Stimulated activated CD4-positive, alpha-beta T cell treated with anti-CD3 and anti-CD28 coated beads, Interleukin-2, amount 100 ng/mL, for 24 hours (primary cell): ENCODE results near the gene PACSIN1.
"Not testable (repeated sequence)": the region's sequence is repeated elsewhere in the genome, so short reads cannot be mapped to it uniquely, and the experiment has no call there.

Source experiments
- DNase-seq, 2 donors: peaks; one replicate each; pipeline ENCODE4 v3.0.0-alpha.2; 2020

Gene PACSIN1

DNA sequence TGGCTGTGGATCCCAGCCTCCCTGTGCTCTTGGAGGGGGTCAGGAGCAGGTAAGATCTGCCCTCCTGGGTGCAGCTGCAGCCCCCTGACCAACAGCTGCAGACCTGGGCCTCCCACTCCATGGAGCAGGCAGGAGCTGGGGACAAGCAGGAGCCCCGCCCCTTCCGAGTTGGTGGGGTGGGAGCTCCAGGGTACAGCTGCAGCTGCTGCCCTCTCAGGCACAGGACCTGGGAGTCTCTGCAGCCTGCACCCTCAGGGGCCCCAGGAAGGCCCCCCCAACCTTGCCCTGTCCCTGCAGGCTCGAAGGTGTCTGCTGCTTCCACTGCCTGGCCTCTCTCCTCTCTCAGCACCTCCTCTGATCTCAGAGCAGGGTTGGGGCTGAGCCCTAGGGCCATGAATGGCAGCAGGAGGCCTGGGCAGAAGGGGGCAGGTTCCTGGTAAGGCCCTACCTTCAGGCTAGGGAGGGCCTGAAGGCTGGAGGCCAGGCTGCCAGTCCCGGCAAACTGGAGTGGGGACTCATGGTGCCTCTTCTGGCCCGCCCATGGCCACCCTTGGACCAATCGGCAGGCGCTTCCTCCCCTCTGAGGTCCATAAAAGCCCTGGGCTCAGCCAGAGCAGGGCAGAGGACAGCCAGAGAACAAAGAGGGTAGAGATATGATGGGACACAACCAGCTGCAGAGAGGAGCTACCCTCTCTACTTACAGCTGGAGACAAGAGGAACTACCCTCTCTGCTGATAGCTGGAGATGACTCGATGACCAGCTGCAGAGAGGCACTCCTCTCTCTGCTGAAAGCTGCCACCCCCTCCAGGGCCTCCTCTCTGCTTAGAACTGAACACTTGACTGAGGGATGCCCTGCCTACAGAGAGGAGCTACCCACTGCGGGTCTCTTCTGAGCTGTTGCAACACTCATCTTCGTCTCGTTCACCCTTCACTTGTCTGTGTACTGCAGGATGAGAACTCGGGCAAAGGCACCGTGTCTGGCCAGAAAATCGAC is 7.8 kb upstream of the PACSIN1 start:
- no peak for DNase-seq

DNA sequence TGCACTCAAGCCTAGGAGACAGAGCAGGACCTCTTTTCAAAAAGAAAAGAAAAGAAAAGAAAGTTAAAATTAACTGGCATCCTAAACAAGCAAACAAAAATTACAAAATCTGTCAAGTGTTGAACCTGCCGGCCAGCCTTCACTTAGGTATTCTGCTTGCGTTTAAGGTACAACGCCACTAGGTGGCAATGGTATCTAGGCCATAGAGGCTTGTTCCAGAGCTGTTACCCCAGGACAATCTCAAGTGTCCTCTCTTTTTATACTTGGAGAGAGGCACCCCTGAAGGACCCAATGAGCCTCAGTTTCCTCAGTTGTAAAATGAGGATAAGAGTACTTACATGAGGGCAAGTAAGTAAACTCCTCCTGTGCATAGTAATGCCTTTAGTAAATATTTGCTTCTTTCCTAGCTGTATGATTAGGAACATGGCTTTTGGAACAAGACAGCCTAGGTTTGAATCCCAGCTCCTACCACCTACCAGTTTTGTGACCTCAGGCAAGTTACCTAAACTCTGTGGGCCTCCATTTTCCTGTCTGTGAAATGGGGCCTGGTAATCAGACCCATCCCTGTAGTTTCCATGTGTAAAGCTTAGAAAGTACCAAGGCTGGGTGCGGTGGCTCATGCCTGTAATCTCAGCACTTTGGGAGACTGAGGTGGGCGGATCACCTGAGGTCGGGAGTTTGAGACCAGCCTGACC is 5.8 kb upstream of the PACSIN1 start:
- DNase-seq, result peak; percentile 41 to 57

GRCh38 chr6:34460796-34461507 is 4.9 kb upstream of the PACSIN1 start:
- DNase-seq, result no peak

DNA sequence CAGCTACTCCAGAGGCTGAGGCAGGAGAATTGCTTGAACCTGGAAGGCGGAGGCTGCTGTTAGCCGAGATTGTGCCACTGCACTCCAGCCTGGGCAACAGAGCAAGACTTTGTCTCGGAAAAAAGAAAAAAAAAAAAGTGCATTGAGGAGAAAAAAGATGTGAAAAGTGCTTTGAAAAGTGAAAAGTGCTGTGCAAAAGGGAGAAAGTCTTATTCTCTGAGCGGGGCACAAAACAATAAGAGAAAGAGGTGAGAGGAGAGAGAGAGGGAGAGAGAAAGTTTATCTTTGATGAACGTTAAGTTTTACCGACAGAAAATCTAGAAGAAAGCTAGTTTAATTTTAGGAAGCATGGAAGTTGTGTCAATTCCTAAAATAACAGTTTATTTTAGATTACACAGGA is 3.9 kb upstream of the PACSIN1 start:
- no peak for DNase-seq

DNA sequence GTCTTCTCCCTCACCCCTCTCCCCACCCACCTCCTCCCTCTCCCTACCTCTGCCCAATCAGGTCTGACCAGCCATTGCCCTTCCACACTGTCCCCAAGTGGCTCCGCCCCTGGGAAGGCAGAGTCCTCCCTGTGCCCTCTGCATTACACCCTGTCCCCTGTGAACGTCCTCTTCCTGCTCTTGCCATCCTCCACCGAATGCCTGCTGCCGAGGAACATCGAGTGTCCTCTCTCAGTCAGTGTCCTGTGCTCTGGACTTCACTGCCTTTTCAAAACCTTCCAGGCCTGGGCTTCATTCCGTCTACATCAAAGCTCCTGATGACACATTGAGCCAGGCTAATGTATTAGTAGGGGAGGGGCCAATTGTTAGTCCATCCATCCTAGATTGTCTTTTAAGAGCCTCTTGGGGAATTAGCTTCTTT is 3.3 kb upstream of the PACSIN1 start:
- DNase-seq, result no peak

GRCh38 chr6:34463299-34463698 is 2.6 kb upstream of the PACSIN1 start:
- DNase-seq, result no peak

DNA sequence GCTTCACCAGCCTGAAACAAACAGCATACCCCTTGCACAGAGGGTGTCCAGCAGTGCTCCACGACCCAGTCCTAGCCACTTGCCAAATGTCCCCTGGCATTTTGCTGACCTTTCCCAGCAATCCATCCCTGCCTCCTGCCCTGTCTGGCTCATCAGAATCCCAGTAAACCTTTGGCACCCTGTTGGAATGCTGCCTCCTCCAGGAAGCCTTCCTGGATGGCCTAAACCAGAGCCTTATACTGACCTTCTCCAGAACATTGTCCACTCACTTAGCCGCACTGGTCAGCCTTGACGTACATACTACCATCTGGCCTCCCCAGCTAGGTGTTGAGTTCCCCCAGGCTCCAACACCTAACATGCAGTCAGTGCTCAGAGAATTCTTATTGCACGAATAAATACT is 2.0 kb upstream of the PACSIN1 start:
- no peak for DNase-seq

- DNase-seq, result no peak
Observed at GRCh38 chr6:34466242-34467185, 638 bp downstream of the PACSIN1 start.

GRCh38 chr6:34468378-34468892 is 2.6 kb downstream of the PACSIN1 start:
- no peak for DNase-seq

DNA sequence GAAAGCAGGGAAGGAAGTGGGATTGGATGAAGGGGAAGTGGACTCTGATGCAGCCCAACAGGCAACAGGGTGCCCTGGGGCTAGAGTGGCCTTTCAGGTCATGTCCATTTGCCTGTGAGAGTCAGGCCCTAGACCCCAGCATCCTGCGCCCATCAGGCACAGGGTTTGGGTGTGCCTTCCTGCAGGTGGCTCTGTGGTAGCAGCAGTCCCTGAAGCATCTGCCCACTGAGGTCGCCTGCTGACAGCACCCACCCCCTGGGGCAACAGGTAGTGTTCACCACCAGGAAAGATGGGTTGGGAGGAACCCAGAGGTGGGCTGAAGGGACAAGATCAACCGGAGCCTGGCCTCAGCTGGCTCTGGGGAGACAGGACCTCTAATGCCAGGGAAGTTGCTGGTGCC is 3.6 kb downstream of the PACSIN1 start:
- no peak for DNase-seq

GRCh38 chr6:34472425-34472824 is 6.5 kb downstream of the PACSIN1 start:
- no peak for DNase-seq

- DNase-seq, result no peak
Observed at GRCh38 chr6:34473967-34474366, 8.1 kb downstream of the PACSIN1 start.

GRCh38 chr6:34474754-34475153 is 8.9 kb downstream of the PACSIN1 start:
- no peak for DNase-seq

- no peak for DNase-seq
Observed at GRCh38 chr6:34475238-34475682, 9.4 kb downstream of the PACSIN1 start.

- no peak for DNase-seq
Observed at GRCh38 chr6:34475767-34476328, 10.0 kb downstream of the PACSIN1 start.

DNA sequence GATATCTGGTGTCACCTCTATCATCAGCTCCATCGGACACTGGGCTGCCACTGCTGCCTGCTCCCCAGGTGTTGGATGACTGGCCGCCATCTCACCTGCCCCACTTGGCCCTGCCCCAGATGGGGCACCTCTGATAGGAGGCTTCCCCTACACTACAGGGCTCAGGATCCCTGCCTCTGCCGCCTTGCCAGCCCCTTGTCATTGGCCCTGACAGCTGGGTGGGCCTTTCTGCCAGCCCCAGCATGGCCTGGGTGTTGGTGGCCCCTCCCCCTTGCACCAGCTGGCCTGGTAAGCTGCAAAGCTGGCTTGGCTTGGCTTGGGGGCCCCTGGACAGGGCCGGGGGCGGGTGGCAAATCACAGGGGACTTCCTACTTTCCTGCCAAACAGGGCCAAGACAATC is 10.6 kb downstream of the PACSIN1 start:
- DNase-seq, result no peak

- no peak for DNase-seq
Observed at GRCh38 chr6:34476921-34477320, 11.0 kb downstream of the PACSIN1 start.

DNA sequence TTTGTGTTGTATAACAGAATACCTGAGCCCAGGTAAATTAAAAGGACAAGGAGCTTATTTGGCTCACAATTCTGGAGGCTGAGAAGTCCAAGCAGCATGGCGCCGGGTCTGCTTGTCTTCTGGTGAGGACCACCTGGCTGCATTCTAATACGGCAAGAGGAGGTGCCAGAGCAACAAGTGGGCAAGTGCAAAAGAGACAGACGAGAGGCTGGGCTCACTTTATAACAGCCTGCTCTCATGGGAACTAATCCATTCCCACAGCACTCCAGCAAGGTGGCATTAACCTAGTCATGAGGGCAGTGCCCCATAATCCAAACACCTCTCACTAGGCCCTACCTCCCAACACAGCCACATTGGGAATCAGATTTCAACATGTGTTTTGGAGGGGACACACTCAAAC is 12.9 kb downstream of the PACSIN1 start:
- DNase-seq, result no peak

DNA sequence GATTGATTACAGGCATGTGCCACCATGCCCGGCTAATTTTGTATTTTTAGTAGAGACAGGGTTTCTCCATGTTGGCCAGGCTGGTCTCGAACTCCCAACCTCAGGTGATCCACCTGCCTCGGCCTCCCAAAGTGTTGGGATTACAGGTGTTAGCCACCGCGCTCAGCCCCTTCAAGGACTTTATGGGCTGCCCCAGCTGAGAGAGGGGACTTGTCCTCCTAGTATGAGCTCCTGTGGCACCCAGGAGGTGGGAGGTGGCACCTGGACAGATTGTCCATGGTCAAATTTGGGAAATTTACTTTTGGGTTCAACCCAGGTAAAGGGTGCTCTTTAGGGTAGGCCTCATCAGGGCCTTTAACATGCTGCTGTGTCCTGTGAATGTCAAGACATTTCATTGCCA is 17.9 kb downstream of the PACSIN1 start:
- not testable (repeated sequence) for DNase-seq

DNA sequence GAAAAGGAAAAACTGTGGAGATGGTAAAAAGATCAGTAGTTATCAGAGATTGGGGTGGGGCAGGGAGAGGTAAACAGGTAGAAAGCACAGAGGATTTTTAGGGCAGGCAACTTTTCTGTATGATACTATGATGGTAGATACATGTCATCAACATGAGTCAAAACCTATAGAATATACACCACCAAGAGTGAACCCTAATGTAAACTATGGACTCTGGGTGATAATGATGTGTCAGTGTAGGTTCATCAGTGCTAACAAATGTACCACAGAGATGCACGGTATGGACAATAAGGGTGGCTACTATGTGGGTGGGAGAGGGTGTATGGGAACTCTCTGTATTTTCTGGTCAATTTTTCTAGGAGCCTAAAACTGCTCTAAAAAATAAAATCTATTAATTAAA is 18.5 kb downstream of the PACSIN1 start:
- no peak for DNase-seq

DNA sequence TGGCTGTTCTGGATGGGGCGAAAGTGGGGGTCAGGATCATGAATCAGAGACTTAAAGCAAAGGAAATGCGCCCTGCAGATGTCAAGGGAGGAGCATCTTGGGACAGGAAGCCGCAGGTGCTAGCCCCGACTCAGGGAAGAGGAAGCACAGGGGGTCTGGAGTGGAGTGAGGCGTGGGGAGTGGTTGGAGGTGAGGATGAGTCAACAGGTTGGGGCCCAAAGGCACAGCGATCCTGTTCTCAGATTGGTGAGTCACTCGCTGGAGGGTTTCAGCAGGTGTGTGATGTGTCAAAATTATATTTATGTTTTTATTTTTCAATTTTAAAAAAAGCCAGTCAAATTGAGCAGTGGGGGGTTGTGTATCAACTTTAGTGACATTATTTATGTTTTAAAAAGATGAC is 19.0 kb downstream of the PACSIN1 start:
- peak; percentile 70 to 72 for DNase-seq
